GM19023 (cell line): ENCODE data around the gene HDHD5.

Experiments used
- ATAC-seq: cut with Tn5 transposase; IDR thresholded peaks from one replicate; pipeline ENCODE4 v1.9.1; 2021; ENCODE audit warnings: mild to moderate bottlenecking, moderate library complexity; ENCODE audit not compliant: unreplicated experiment

Gene HDHD5

GRCh38 chr22:17121233-17122195 lies 37.6 kb downstream of the HDHD5 start, which contains the start of gene TMEM121B:
TMEM121B (minus strand) TSS chr22:17121360; CDS start chr22:17121127, 233 bp downstream.
- no peak for ATAC-seq

GRCh38 chr22:17120711-17121232 lies 38.3 kb downstream of the HDHD5 start:
- no peak for ATAC-seq

DNA sequence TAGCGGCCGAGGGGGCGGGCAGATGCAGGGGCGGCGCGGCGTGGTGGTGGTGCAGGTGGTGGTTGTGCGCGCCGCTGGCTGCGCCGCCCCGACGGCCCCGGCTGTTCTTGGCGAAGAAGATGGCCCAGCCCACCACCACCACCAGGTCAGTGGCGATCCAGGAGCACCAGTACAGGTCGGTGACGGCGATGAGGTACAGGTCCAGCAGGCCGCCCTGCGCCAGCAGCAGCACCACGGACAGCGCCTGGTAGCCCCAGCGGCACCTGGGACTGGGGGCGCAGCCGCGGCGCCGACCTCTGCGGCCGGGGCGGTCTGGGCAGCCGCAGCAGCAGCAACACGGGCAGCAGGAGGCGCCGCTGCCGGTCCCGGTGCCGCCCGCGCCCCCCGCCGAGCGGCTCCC lies 38.8 kb downstream of the HDHD5 start:
- ATAC-seq: no peak

DNA sequence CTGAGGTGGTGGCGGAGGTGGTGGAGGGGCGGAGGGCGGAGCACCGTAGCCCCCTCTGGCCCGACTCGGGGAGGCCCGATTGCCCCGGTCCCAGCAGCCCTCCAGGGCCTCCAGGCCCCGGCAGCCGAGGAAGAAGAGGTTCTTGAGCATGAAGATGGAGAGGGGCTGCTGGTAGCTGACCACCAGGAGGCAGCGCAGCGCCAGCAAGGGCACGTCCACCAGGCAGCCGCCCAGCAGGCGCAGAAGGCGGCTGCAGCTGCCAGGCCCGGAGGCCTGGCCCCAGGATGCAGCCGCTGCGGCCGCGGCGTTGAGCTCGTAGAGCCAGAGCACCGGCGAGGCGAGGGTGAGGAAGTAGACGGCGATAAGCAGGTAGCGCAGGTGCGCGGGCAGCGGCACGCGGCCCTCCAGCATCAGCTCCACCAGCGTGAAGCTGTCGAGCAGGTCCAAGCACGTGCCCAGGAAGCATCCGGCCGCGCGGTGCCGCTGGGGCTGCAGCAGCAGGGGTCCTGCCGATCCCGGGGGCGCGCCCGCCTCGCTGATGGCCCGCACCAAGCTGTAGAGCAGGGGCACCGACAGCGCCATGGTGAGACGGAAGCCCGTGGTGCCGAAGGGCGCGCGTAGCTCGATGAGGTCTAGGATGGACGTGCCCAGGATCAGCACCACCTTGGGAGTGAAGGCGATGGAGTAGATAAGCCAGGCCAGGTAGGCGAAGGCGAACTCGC lies 39.4 kb downstream of the HDHD5 start:
- no peak for ATAC-seq

- no peak for ATAC-seq
Measured at GRCh38 chr22:17118342-17118741, 40.7 kb downstream of the HDHD5 start.

- ATAC-seq: no peak
Measured at GRCh38 chr22:17117890-17118289, 41.2 kb downstream of the HDHD5 start.

GRCh38 chr22:17117400-17117799 lies 41.7 kb downstream of the HDHD5 start:
- no peak for ATAC-seq

- ATAC-seq: no peak
Measured at GRCh38 chr22:17116572-17117330, 42.3 kb downstream of the HDHD5 start.

GRCh38 chr22:17115945-17116565 lies 43.0 kb downstream of the HDHD5 start:
- no peak for ATAC-seq

DNA sequence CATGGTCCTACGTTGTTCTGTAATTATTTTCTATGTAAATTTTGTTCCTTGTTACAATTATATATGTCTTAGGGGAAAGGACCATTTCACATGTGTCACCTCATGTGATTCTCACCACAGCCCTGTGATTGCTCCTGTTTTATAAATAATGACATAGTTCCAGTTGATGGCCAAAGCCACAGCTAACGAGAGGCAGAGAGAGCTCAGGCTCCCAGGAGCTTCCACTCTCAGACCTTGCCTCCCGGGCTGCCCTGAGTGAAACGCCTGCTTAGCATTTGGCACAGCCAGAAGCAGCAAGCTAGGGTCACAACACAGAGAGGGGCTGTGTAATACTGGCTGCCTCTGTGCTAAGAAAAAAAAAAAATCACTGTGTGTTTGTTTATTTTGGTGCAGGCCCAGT lies 43.8 kb downstream of the HDHD5 start:
- ATAC-seq: no peak

DNA sequence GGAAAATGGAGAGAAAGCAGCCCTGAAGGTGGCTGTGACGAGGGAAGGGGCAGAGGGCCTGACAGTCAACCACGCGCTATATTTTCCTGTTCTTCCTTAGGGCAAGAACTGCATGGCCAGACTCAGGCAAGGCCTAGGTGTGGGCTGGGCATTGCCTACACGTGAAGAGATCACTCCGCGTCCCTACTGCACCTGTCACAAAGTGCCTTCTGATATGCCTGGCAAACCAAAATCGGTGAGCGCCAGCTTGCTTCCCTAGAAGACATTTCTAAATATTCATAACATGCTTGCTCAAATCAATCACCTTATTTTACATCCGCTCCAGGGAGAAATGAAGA lies 44.2 kb downstream of the HDHD5 start:
- no peak for ATAC-seq

DNA sequence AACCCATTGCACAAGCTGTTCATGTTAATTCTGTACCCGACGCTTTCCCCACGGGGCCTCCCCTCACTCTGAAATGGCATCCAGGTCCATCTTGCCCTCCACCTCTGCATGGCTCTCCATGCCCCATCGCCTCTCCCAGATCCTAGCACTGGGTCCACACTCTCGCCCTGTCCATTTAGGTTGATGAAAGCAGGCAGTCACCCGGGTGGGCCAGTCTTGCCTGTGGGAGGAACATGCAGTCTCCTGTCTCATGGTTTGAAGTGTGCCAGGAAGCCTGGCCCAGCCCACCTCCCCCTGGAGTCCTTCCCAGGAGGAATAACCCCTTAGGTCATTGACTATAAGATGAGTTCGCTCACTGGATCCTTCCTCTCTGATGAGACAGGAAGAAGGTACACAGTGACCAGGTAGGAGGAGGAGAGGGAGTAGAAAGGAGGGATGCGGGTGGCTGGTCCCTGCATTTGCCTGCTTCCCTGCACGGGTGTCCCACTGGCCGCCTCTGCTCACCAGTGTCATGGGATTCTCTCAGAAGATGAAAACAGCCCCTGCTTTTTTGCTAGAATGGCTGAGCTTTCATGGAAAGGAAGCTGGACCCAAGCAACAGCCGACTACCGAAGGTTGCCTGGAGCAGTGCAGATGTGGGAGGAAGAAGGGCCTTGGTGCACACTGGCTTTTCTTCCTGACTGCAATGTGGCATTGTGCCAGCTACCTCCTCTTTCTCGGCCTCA lies 44.7 kb downstream of the HDHD5 start:
- ATAC-seq: no peak

DNA sequence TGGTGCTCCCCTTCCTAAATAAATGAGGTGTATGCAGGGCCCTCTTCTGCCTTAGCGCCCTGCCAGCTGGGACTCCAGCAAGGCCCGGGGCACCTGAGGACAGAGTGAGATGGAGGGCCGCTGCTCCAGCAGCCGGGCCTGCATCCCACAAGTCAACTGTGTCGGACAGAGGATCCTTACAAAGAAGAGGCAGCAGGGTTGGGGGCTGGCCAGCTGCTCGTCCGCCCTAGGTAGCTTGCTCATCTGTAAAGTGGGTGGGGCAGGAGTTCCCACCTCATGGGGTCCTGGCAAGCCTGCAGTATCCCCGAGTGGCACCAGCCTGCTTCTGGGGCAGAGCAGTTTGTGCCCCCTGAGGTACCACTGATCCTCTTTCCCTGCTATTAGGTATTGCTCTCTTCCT lies 45.5 kb downstream of the HDHD5 start:
- no peak for ATAC-seq

DNA sequence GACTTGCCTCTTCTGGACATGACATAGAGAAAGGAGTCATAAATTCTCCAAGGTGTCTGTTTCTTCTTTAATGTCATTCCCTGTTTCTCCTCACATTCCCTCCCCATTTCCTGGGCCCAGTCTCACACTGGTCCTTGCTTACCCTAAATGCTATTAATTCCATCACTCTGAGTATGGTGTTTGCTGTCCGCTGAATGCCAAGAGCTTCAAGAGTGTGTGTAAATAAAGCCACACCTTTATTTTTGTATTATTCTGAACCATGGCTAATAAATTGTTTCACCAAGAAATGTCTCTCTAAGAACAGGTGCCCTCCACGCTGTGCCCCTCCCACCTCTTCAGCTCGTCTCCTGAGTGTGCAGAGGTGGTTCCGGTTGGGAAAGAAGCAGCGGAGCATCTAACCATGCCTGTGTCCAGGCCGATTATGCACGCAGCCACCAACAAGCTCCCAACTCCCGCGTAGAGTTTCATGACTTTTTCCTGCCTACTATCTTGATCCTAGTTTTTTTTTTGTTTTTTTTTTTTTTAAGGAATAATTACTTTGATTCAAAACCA lies 46.5 kb downstream of the HDHD5 start:
- ATAC-seq: no peak

- no peak for ATAC-seq
Measured at GRCh38 chr22:17110791-17111550, 48.1 kb downstream of the HDHD5 start.

- ATAC-seq: no peak
Measured at GRCh38 chr22:17109976-17110375, 49.1 kb downstream of the HDHD5 start.

GRCh38 chr22:17109113-17109865 lies 49.8 kb downstream of the HDHD5 start:
- ATAC-seq: no peak
